Measurements from ENCODE around the gene MEOX2.

The MEOX2 gene

GRCh38 chr7:15566476-15566875 is 120.0 kb downstream of the MEOX2 start:
- no peak for DNase-seq (ENCODE audit: low read depth in 4 of 4, low spot score in 1 of 4)

- no peak for DNase-seq (ENCODE audit: low read depth in 4 of 4, low spot score in 1 of 4)
Observed at GRCh38 chr7:15561835-15562234, 124.6 kb downstream of the MEOX2 start, which contains the start of gene AGMO. Gene AGMO (minus strand): TSS chr7:15562015.
